ENCODE results near the gene ROR2.

- TF ChIP-seq, protein P1, sequence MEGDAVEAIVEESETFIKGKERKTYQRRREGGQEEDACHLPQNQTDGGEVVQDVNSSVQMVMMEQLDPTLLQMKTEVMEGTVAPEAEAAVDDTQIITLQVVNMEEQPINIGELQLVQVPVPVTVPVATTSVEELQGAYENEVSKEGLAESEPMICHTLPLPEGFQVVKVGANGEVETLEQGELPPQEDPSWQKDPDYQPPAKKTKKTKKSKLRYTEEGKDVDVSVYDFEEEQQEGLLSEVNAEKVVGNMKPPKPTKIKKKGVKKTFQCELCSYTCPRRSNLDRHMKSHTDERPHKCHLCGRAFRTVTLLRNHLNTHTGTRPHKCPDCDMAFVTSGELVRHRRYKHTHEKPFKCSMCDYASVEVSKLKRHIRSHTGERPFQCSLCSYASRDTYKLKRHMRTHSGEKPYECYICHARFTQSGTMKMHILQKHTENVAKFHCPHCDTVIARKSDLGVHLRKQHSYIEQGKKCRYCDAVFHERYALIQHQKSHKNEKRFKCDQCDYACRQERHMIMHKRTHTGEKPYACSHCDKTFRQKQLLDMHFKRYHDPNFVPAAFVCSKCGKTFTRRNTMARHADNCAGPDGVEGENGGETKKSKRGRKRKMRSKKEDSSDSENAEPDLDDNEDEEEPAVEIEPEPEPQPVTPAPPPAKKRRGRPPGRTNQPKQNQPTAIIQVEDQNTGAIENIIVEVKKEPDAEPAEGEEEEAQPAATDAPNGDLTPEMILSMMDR (IDR thresholded peaks at IDR 0.05): no peak
- TF ChIP-seq POLR2A (IDR thresholded peaks at IDR 0.05): no peak
These were observed 124.6 kb downstream of the ROR2 start for GRCh38 chr9:91825422-91825821.

All from Peyer's patch (tissue), 4 donors.